ENCODE data around the gene TMEM63B.
"Not testable (repeated sequence)": the region's sequence is repeated elsewhere in the genome, so short reads cannot be mapped to it uniquely, and the experiment has no call there.

TMEM63B gene

DNA sequence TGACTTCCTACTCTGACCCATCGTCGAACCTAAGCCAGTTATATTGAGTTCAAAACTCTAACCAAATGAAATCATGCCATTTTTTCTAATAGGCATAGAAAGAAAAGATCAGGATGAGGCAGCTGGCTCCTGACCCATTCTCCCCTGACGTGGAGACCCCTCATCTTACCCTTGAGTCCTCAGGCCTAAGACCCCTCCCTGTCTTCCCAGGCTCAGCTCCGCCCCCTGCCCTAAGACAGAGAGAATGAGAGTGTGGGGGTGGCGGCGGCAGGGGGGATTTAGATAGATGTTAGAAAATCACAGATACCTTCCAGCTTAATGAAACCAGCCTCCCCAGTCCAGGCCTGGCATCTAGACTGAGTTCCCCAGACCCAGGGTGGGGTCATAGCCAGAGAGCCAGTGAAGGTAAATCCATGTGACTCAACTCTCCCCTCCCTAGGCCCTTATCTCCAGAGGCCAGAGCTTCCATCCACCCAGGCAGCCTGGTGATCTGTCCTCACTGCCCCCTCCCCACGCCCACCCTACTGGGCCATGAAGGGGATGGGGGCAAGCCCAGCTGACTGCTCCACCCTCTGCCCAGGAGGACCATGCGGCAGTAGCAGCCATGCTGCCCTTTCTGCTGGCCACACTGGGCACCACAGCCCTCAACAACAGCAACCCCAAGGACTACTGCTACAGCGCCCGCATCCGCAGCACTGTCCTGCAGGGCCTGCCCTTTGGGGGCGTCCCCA is 6.8 kb downstream of the TMEM63B start:
- in situ Hi-C loops (cut with HindIII; ENCODE audit: low pct_ligation_motif_present, low pct_unique_long_range_greater_than_20kb, low sequenced_read_pairs): no loop called here
- no peak for DNase-seq

DNA sequence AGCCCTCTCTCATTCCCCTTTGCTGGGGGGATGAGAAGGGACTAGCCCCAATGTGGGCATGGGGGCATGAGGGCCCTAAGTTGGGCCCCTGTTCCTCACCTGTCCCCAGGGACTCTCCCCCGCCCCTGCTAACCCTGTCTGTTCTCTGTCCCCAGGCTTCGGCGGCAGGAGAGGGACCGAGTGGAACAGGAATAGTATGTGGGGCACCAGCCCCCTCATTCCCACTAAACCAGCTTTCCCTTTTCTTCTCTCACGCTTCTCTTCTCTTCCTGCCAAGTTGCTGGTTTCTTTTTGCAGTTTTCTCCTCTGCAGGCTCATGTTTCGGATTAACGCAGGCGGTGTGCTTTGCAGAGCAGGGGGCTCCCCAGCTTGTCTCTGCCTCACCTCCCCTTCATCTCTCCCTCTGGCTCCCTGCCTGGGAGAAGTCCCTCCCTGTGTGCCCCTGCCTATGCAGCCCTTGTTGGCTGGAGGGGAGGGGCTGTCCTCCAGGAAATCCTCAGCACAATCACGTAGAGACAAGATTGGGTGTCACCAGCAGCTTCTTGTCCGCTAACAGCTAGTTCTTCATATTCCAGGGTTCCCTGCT is 7.9 kb downstream of the TMEM63B start:
- in situ Hi-C loops (cut with HindIII; ENCODE audit: low pct_ligation_motif_present, low pct_unique_long_range_greater_than_20kb, low sequenced_read_pairs): no loop called here
- DNase-seq: no peak

DNA sequence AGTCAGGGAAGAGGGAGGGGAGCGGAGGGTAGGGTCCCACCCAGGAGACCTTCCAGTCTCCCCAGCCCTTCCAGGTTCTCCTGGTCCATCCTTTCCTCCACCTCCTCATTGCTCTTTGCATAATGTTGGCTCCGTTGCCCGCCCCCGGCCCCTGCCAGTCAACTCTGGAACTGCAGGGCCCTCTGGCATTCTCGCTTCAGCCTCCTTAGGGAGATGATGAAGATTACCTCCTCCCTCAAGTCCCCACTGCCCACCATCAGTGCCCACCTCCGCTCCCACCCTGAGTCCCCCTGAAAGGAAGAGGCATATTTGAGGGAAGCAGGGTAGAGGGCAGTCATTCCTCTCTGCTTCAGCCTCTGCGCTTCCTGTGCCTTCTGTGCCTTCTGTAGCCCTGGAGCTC is 8.5 kb downstream of the TMEM63B start:
- DNase-seq: no peak
- in situ Hi-C loops (cut with HindIII; ENCODE audit: low pct_ligation_motif_present, low pct_unique_long_range_greater_than_20kb, low sequenced_read_pairs): no loop called here

DNA sequence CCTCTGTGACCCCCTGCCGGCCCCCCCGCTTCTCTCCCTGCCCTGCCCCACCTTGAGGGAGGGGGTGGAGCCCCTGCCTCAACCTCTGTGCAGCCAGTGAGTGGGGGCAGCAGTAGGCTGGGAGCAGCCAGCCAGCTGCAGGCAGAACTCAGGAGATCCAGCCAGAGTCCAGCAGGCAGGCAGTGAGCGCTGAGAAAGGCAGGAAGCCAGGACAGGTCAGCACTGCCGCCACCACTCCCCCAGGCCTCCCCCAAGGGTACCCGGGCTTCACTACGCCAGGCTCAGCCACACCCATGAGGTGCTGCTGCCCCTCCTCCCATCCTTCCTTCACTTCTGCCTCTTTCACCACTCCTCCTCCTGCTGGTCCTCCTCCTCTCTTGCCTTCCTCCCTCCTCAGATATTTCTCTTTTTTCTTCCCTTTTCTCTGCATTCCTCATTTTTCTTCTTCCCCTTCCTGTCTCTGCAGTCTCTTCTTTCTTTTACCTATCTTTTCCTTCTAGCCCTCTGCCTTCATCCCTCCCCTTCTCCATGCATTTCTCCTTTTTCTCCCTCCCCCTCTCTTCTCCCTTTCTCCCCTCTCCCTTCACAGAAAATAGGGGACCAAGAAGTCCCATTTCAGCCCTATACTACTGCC is 11.5 kb downstream of the TMEM63B start:
- DNase-seq: no peak
- in situ Hi-C loops (cut with HindIII; ENCODE audit: low pct_ligation_motif_present, low pct_unique_long_range_greater_than_20kb, low sequenced_read_pairs): no loop called here

DNA sequence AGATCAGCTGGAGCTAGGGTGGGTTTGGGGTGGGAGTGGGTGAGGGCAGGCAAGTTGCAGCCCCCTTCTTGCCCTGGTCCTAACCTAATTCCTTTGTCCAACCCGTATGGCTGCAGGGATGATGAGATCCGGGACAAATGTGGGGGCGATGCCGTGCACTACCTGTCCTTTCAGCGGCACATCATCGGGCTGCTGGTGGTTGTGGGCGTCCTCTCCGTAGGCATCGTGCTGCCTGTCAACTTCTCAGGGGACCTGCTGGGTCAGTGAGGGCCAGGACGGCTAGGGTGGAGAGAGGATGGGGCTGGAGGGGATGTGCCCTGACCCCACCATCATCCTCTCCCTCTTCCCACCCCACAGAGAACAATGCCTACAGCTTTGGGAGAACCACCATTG is 12.0 kb downstream of the TMEM63B start:
- in situ Hi-C loops (cut with HindIII; ENCODE audit: low pct_ligation_motif_present, low pct_unique_long_range_greater_than_20kb, low sequenced_read_pairs): no loop called here

DNA sequence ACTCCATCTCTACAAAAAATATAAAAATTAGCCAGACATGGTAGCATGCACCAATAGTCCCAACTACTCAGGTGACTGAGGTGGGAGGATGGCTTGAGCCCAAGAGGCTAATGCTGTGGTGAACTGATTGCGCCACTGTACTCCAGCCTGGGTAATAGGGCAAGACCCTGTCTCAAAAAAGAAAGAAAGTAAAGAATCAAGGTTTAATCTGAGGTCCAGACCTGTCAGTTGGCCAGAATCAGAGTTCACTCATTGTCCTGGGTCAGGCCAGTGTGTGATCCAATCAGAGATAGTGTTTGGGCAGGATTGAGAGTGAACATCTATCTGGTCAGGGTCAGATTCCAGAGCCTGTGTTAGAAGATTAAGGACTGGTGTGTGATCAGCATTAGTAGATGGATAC is 15.5 kb downstream of the TMEM63B start:
- in situ Hi-C loops (cut with HindIII; ENCODE audit: low pct_ligation_motif_present, low pct_unique_long_range_greater_than_20kb, low sequenced_read_pairs): no loop called here

More for the DNA sequence above, 12.0 kb downstream of the TMEM63B start:
- no peak for DNase-seq

DNA sequence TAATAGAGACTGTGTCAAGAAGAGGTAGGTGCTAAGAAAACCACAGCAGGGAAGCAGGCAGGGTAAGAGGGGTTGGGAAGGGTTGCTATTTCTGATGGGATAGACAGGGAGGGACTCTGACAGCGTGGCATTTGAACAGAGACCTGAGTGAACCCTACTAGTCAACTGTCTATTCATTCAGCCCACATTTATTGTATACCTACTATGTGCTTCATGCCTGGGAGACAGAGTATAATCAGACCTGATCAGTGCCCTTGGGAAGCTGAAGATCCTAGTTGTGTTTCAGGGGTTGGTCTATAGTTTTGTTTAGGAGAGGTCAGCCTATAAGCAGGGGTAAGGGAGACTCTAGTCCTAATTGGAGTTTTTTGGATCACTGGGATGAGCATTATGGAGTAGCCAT is 16.4 kb downstream of the TMEM63B start:
- no peak for DNase-seq
- in situ Hi-C loops (cut with HindIII; ENCODE audit: low pct_ligation_motif_present, low pct_unique_long_range_greater_than_20kb, low sequenced_read_pairs): no loop called here

More for the DNA sequence above, 15.5 kb downstream of the TMEM63B start:
- no peak for DNase-seq

DNA sequence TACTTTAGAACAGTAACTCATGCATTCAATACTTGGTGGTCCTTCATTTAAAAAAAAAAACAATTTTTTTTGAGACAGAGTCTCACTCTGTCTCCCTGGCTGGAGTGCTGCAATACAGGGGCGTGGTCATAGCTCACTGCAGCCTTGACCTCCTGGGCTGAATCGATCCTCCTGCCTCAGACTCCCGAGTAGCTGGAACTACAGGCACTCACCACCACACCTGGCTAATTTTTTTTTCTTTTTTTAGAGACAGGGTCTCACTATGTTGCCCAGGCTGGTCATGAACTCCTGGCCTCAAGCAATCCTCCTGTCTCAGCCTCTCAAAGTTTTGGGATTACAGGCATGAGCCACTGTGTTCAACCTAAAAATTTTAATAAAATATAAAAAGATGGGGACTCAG is 17.2 kb downstream of the TMEM63B start:
- in situ Hi-C loops (cut with HindIII; ENCODE audit: low pct_ligation_motif_present, low pct_unique_long_range_greater_than_20kb, low sequenced_read_pairs); DNase-seq: not testable (repeated sequence)

DNA sequence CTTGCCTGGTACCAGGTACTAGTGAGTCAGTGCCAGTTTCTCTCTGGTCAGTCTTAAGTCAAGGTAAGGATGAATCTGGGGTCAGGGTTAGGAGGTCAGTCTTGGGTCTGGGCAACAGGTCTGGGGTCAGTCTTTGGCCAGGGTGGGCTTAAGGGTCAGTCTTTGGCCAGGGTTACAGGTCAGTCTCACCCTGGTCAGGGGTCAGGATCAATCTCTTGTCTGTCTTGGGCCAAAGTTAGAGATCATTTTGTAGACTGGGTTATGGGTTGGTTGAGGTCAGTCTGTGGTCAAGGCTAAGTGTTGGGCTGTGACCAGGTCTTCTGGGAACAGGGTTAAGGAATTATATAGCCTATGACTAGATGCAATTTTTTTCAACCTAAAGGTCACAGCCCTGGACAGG is 18.5 kb downstream of the TMEM63B start:
- DNase-seq: no peak
- in situ Hi-C loops (cut with HindIII; ENCODE audit: low pct_ligation_motif_present, low pct_unique_long_range_greater_than_20kb, low sequenced_read_pairs): no loop called here

DNA sequence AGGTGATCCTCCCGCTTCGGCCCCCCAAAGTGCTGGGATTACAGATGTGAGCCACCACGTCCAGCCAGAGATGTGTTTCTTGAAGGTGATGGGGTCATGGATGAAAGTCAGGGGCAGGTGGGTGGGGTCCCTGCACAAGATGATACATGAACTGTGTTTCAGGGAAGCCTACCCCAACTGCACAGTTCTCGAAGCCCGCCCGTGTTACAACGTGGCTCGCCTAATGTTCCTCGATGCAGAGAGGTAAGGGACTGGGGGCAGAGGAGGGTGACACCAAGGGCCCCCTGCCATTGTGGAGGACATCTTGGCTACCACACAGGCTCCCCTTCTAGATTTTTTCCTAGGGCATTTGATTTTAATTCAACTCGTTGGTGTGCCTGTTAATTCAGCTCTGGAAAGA is 19.3 kb downstream of the TMEM63B start:
- in situ Hi-C loops (cut with HindIII; ENCODE audit: low pct_ligation_motif_present, low pct_unique_long_range_greater_than_20kb, low sequenced_read_pairs): no loop called here
- DNase-seq: no peak

DNA sequence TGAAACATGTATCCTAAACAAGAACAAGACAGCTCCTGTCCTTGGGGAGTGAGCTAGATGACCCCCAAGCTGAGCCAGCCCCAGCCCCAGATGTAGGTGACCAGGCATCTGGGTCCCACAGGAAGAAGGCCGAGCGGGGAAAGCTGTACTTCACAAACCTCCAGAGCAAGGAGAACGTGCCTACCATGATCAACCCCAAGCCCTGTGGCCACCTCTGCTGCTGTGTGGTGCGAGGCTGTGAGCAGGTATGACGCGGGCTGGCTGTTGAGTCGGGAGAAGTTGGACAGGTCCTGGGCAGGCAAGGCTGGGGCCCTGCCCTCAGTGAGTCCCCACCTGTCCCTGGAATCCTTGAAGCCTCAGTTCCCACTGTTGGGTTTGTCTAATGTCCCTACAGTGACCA is 19.9 kb downstream of the TMEM63B start:
- in situ Hi-C loops (cut with HindIII; ENCODE audit: low pct_ligation_motif_present, low pct_unique_long_range_greater_than_20kb, low sequenced_read_pairs): no loop called here

DNA sequence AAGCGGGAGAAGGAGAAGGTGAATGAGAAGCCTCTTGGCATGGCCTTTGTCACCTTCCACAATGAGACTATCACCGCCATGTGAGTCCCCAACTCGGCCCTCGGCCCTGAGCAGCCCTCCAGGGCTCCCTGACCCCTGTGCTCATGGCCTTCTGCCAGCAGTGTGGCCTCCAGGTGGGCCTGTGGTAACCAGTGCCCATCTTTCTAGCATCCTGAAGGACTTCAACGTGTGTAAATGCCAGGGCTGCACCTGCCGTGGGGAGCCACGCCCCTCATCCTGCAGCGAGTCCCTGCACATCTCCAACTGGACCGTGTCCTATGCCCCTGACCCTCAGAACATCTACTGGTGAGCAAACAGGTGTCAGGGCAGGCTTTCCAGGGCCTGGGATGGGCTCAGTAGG is 21.0 kb downstream of the TMEM63B start:
- in situ Hi-C loops (cut with HindIII; ENCODE audit: low pct_ligation_motif_present, low pct_unique_long_range_greater_than_20kb, low sequenced_read_pairs): no loop called here
- DNase-seq: no peak

More for the DNA sequence above, 19.9 kb downstream of the TMEM63B start:
- DNase-seq: no peak

DNA sequence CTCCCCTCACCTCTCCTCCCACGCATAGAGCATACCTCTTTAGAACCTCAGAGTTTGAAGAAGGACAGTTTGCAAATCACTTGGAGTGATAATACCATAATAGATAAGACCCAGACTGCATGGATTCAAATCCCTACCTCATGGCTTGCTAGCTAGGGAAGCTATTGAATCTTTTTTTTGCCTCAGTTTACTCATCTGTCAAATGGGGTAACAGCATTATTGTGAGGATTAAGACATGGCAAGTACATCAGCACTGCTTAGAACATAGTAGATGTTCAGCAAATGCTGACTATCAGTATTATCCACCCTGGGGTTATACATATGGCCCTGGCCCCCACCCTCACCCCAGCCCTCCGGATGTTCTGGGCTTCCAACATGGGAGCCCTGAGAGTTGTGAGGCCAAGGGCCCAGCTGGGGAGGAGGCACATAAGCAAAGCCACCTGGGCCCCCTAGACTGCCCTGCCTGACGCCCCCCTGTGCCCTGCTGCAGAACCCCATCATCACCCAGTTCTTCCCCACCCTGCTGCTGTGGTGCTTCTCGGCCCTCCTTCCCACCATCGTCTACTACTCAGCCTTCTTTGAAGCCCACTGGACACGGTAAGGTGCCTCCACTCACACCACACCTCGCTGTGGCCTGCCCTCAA is 22.1 kb downstream of the TMEM63B start:
- in situ Hi-C loops (cut with HindIII; ENCODE audit: low pct_ligation_motif_present, low pct_unique_long_range_greater_than_20kb, low sequenced_read_pairs): no loop called here

DNA sequence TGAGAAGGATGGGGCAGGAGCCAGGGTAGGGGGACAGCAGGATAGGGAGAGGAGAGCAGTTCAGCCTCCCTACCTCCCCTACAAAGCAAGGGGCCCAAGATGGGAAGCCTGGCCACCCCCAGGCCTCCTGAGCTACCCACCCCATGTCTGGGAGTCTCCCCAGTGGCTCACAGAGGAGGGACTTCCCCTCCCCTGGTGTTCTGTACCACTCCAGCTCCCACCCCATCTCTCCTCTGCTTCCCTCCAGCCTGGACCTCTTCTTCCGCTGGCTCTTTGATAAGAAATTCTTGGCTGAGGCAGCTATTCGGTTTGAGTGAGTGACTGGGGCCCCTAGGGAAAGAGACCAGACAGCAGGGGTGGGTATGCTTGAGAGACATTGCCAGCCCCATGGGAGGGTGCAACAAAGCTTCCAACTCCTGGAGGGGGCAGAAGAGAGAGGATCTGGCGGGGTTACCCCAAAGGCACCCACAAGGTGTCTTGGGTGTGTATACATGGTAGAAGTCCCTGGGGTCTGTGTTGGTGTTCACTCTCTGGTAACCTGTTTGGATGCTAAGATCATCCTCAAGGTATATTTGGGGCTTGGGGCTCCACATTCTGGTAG is 23.1 kb downstream of the TMEM63B start:
- in situ Hi-C loops (cut with HindIII; ENCODE audit: low pct_ligation_motif_present, low pct_unique_long_range_greater_than_20kb, low sequenced_read_pairs): no loop called here

More for the DNA sequence above, 22.1 kb downstream of the TMEM63B start:
- DNase-seq: no peak

DNA sequence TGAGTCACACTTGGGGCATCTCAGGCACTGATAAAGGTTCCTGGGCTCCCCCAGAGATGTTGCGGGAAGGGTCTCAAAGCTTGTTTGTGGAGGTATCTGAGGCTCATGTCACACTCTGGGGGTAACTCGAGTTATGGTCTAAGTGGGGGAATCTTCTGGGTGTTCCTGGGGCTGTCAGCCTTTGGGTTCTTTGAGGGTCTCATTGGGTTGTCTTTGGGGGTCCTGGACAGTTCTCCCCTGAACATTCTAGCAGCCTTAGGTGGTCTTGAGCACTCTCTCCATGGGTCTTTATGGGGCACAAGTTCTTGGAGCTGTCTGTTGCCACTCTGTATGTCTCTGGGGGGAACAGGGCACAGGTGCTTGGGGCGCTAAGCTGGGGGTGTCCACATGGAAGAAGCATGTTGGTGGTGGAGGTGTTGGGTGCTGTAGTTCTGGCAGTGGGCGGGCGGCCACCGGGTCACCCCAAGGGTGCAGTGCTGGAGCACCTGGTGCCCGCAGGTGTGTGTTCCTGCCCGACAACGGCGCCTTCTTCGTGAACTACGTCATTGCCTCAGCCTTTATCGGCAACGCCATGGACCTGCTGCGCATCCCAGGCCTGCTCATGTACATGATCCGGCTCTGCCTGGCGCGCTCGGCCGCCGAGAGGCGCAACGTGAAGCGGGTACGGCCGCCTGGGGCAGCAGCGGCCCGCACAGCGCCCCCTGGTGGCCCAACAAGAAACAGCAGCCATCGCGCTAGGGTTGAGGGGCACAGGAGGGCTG is 24.2 kb downstream of the TMEM63B start:
- peak; percentile 68 for DNase-seq
- in situ Hi-C loops (cut with HindIII; ENCODE audit: low pct_ligation_motif_present, low pct_unique_long_range_greater_than_20kb, low sequenced_read_pairs): no loop called here

More for the DNA sequence above, 23.1 kb downstream of the TMEM63B start:
- DNase-seq: no peak

DNA sequence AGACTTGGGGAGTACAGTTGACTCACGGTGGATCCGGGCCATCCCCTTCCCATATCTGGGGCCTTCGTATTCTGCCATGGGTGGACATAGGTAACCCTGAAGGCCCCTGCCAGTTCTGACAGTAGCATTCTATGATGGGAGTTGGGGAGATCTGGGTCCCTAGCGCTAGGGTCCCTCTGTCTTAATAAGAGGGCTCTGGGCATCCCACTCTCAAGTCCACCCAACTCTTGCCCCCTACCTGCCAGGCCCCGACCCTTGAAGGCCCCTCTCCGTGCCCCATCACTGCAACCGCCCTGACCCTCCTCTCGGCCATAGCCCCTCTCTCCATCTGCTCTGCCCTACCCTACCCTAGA is 24.7 kb downstream of the TMEM63B start:
- in situ Hi-C loops (cut with HindIII; ENCODE audit: low pct_ligation_motif_present, low pct_unique_long_range_greater_than_20kb, low sequenced_read_pairs): no loop called here
- no peak for DNase-seq

DNA sequence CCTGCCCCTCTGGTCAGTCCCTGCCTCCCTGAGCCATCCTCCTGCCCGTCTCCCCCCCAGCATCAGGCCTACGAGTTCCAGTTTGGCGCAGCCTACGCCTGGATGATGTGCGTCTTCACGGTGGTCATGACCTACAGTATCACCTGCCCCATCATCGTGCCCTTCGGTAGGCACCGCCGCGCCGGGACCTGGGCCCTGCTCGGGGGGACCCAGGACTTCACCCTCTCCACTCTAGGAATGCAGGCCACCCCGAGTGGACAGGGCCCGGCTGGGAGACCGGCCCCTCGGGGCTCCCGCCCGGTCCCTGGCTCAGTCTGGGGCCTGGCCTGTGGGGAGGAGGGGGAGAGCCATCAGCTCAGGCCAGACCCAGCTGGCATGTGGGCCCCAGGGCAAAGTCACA is 25.2 kb downstream of the TMEM63B start:
- in situ Hi-C loops (cut with HindIII; ENCODE audit: low pct_ligation_motif_present, low pct_unique_long_range_greater_than_20kb, low sequenced_read_pairs): no loop called here

DNA sequence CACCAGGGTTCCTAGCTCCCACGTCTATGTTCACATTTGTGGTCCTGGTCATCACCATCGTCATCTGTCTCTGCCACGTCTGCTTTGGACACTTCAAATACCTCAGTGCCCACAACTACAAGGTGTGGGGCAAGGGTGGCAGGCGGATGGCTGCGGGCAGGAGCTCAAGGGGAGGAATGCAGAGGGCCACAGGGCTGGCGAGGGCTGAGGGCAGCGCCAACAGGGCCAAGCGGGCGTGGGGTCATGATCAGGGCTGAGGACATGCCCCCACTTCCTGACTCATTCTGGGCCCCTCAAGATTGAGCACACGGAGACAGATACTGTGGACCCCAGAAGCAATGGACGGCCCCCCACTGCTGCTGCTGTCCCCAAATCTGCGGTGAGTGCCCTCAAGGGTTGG is 26.7 kb downstream of the TMEM63B start:
- no peak for DNase-seq
- in situ Hi-C loops (cut with HindIII; ENCODE audit: low pct_ligation_motif_present, low pct_unique_long_range_greater_than_20kb, low sequenced_read_pairs): no loop called here

More for the DNA sequence above, 25.2 kb downstream of the TMEM63B start:
- DNase-seq: no peak
